T-helper 22 cell (primary cell): ENCODE data around the gene TPX2.

ENCODE experiments used
- DNase-seq: peaks from one replicate; pipeline ENCODE4 v3.0.0-alpha.2; 2020; ENCODE audit warnings: low read depth

Gene TPX2

GRCh38 chr20:31738729-31739549, at the start of gene TPX2:
TSS of gene TPX2 (plus strand) at chr20:31739290. CDS start at chr20:31757477, 18,187 bp downstream.
- peak; percentile 66 for DNase-seq

GRCh38 chr20:31690124-31690666, 48.9 kb upstream of the TPX2 start:
- no peak for DNase-seq

GRCh38 chr20:31691646-31692275, 47.3 kb upstream of the TPX2 start:
- DNase-seq, result no peak

GRCh38 chr20:31693402-31693801, 45.7 kb upstream of the TPX2 start:
- DNase-seq, result no peak

- no peak for DNase-seq
Measured at GRCh38 chr20:31693987-31694661, 45.0 kb upstream of the TPX2 start.

- no peak for DNase-seq
Measured at GRCh38 chr20:31694842-31695593, 44.1 kb upstream of the TPX2 start.

- no peak for DNase-seq
Measured at GRCh38 chr20:31695849-31696804, 43.0 kb upstream of the TPX2 start.

GRCh38 chr20:31698243-31698802, 40.8 kb upstream of the TPX2 start:
- DNase-seq, result no peak

GRCh38 chr20:31698803-31699718, 40.0 kb upstream of the TPX2 start:
- no peak for DNase-seq

- no peak for DNase-seq
Measured at GRCh38 chr20:31699801-31700728, 39.0 kb upstream of the TPX2 start.

GRCh38 chr20:31700747-31701146, 38.3 kb upstream of the TPX2 start:
- DNase-seq, result no peak

- no peak for DNase-seq
Measured at GRCh38 chr20:31701591-31701990, 37.5 kb upstream of the TPX2 start.

- no peak for DNase-seq
Measured at GRCh38 chr20:31704225-31705119, 34.6 kb upstream of the TPX2 start.

GRCh38 chr20:31705191-31705590, 33.9 kb upstream of the TPX2 start:
- no peak for DNase-seq

GRCh38 chr20:31705598-31706597, 33.2 kb upstream of the TPX2 start:
- no peak for DNase-seq
